Measurements from ENCODE around the gene TXNL4A.

TXNL4A gene

GRCh38 chr18:79963658-79964329 is 24.6 kb downstream of the TXNL4A start:
- no peak overlapping the region for H3K27ac ChIP-seq (replicated peaks)
- no peak for DNase-seq (ENCODE audit: low read depth in 1 of 2, low spot score in 1 of 2)
- H3K4me3 ChIP-seq (replicated peaks; ENCODE audit: insufficient read depth, low read length): peak overlapping the region; percentile 48
- TF ChIP-seq GABPA (IDR thresholded peaks at IDR 0.05; ENCODE audit: low read depth) (no peak), POLR2AphosphoS5 (IDR thresholded peaks at IDR 0.05; ENCODE audit: low read depth) (no peak), SPI1 (IDR thresholded peaks at IDR 0.05; ENCODE audit: borderline replicate concordance, low read depth) (no peak), REST (IDR thresholded peaks at IDR 0.05; ENCODE audit: insufficient replicate concordance, low read depth) (no peak)
- TF ChIP-seq, protein P1, sequence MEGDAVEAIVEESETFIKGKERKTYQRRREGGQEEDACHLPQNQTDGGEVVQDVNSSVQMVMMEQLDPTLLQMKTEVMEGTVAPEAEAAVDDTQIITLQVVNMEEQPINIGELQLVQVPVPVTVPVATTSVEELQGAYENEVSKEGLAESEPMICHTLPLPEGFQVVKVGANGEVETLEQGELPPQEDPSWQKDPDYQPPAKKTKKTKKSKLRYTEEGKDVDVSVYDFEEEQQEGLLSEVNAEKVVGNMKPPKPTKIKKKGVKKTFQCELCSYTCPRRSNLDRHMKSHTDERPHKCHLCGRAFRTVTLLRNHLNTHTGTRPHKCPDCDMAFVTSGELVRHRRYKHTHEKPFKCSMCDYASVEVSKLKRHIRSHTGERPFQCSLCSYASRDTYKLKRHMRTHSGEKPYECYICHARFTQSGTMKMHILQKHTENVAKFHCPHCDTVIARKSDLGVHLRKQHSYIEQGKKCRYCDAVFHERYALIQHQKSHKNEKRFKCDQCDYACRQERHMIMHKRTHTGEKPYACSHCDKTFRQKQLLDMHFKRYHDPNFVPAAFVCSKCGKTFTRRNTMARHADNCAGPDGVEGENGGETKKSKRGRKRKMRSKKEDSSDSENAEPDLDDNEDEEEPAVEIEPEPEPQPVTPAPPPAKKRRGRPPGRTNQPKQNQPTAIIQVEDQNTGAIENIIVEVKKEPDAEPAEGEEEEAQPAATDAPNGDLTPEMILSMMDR (IDR thresholded peaks at IDR 0.05; ENCODE audit: insufficient read depth, low read length): no peak
- no peaks in the 10 kb centered on the region for H3K27me3 ChIP-seq (ENCODE audit: insufficient read depth, poor library complexity, severe bottlenecking)

DNA sequence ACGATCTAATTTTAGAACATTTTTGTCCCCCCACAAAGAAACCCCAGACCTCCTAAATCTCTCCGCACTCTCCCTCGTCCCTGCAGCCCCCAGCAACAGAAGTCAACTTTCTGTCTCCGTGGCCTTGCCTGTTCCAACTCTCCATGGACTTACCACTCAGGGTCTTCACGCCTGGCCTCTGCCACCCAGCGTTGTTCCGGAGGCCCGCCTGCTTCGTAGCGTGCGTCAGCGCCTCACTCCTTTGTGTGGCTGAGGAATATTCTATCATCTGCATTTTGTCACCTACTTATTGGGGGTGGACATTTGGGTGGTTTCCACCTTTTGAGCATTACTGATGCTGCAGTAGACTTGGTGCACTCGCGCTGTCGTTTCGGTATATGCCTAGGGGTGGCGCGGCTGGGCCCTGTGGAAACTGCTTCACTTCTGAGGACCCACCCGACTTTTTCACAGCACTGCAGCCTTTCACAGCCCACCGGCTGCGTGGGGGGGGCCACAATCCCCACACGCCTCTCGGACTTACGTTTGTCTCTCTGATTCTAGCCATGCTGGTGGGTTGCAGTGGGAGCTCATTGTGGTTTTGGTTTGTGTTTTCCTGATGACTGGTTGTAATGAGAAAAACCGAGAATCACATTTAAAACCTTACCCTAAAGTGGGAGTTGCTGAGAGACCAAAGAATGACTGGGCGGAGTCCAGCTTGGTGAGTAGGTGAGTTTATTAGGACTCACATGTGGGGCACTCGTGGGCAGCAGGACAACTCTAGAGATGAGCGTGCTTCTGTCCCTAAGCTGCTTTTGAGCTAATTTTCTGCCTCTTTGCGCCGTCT is 25.3 kb downstream of the TXNL4A start:
- no peak overlapping the region for H3K4me3 ChIP-seq (replicated peaks; ENCODE audit: insufficient read depth, low read length)
- no peak for DNase-seq (ENCODE audit: low read depth in 1 of 2, low spot score in 1 of 2)
- H3K27ac ChIP-seq (replicated peaks): no peak overlapping the region
- TF ChIP-seq, protein P1 (IDR thresholded peaks at IDR 0.05; ENCODE audit: insufficient read depth, low read length): no peak
- TF ChIP-seq SPI1 (IDR thresholded peaks at IDR 0.05; ENCODE audit: borderline replicate concordance, low read depth) (no peak), REST (IDR thresholded peaks at IDR 0.05; ENCODE audit: insufficient replicate concordance, low read depth) (no peak), GABPA (IDR thresholded peaks at IDR 0.05; ENCODE audit: low read depth) (no peak), POLR2AphosphoS5 (IDR thresholded peaks at IDR 0.05; ENCODE audit: low read depth) (no peak)
- H3K27me3 ChIP-seq (ENCODE audit: insufficient read depth, poor library complexity, severe bottlenecking): no peaks in the 10 kb centered on the region

- Histone ChIP-seq H3K27me3 (ENCODE audit: insufficient read depth, poor library complexity, severe bottlenecking) (no peaks in the 10 kb centered on the region), H3K27ac (replicated peaks) (no peak overlapping the region), H3K4me3 (replicated peaks; ENCODE audit: insufficient read depth, low read length) (no peak overlapping the region)
- DNase-seq (ENCODE audit: low read depth in 1 of 2, low spot score in 1 of 2): no peak
- no peak for TF ChIP-seq POLR2AphosphoS5 (IDR thresholded peaks at IDR 0.05; ENCODE audit: low read depth)
- TF ChIP-seq, protein P1 (IDR thresholded peaks at IDR 0.05; ENCODE audit: insufficient read depth, low read length): no peak
- TF ChIP-seq GABPA (IDR thresholded peaks at IDR 0.05; ENCODE audit: low read depth): no peak
- TF ChIP-seq REST (IDR thresholded peaks at IDR 0.05; ENCODE audit: insufficient replicate concordance, low read depth): no peak
Measured at GRCh38 chr18:79962311-79962710, 26.1 kb downstream of the TXNL4A start.

Data from HL-60 (cell line).